CD4-positive, alpha-beta T cell treated with Interleukin-15 for 4 hours (primary cell): ENCODE data around the gene TTC28.

Experiments
- DNase-seq: peaks from one replicate; pipeline ENCODE4 v3.0.0-alpha.2; 2020; ENCODE audit warnings: low spot score

TTC28 gene

GRCh38 chr22:27961680-27962079, 718.0 kb downstream of the TTC28 start:
- no peak for DNase-seq

- DNase-seq: no peak
Measured at GRCh38 chr22:27961182-27961581, 718.5 kb downstream of the TTC28 start.

- DNase-seq: no peak
Measured at GRCh38 chr22:27959335-27960090, 720.1 kb downstream of the TTC28 start.

- DNase-seq: no peak
Measured at GRCh38 chr22:27952779-27953178, 726.9 kb downstream of the TTC28 start.

GRCh38 chr22:27952091-27952490, 727.5 kb downstream of the TTC28 start:
- DNase-seq: no peak

- DNase-seq: no peak
Measured at GRCh38 chr22:27949421-27949820, 730.2 kb downstream of the TTC28 start.

GRCh38 chr22:27948569-27948968, 731.1 kb downstream of the TTC28 start:
- DNase-seq: no peak

- no peak for DNase-seq
Measured at GRCh38 chr22:27947448-27947847, 732.2 kb downstream of the TTC28 start.

- DNase-seq: no peak
Measured at GRCh38 chr22:27941143-27941542, 738.5 kb downstream of the TTC28 start.

- no peak for DNase-seq
Measured at GRCh38 chr22:27937453-27937852, 742.2 kb downstream of the TTC28 start.

GRCh38 chr22:27935897-27936296, 743.7 kb downstream of the TTC28 start:
- DNase-seq: no peak

GRCh38 chr22:27934069-27934468, 745.6 kb downstream of the TTC28 start:
- no peak for DNase-seq

GRCh38 chr22:27933186-27933983, 746.3 kb downstream of the TTC28 start:
- no peak for DNase-seq

GRCh38 chr22:27930331-27931060, 749.1 kb downstream of the TTC28 start:
- no peak for DNase-seq
